Measurements from ENCODE around the gene PCDHGA3.

GRCh38 chr5:141322261-141322660, 21.4 kb upstream of the PCDHGA3 start:
- TF ChIP-seq EZH2 (IDR thresholded peaks at IDR 0.05; ENCODE audit: low read length) = no peak
- no peak for TF ChIP-seq CTCF (optimal IDR thresholded peaks at IDR 0.05 in 1 of 3, IDR thresholded peaks at IDR 0.05 in 1 of 3, conservative IDR thresholded peaks at IDR 0.05 in 1 of 3; ENCODE audit: extremely low read depth in 1 of 3, insufficient read depth in 2 of 3, low read length in 3 of 3)
